BLaER1 (cell line): ENCODE data around the gene PLEKHG2.

Experiments used
- H3K27ac ChIP-seq: shearing (Covaris generic); formaldehyde crosslinking; 2 replicates; pipeline ENCODE4 v1.8.1; 2022
- H3K27me3 ChIP-seq: shearing (Covaris generic); formaldehyde crosslinking; 2 replicates; pipeline ENCODE4 v1.8.1; 2022
- H3K36me3 ChIP-seq: shearing (Covaris generic); formaldehyde crosslinking; 2 replicates; pipeline ENCODE4 v1.8.1; 2022
- H3K4me1 ChIP-seq: shearing (Covaris generic); formaldehyde crosslinking; 2 replicates; pipeline ENCODE4 v1.8.1; 2022
- H3K4me2 ChIP-seq: shearing (Covaris generic); formaldehyde crosslinking; 2 replicates; pipeline ENCODE4 v1.8.1; 2022
- H3K4me3 ChIP-seq: shearing (Covaris generic); formaldehyde crosslinking; 2 replicates; pipeline ENCODE4 v1.8.1; 2022
- H3K9ac ChIP-seq: shearing (Covaris generic); formaldehyde crosslinking; 2 replicates; pipeline ENCODE4 v1.8.1; 2022
- H3K9me3 ChIP-seq: shearing (Covaris generic); formaldehyde crosslinking; 2 replicates; pipeline ENCODE4 v1.8.1; 2022
- H4K20me1 ChIP-seq: shearing (Covaris generic); formaldehyde crosslinking; 2 replicates; pipeline ENCODE4 v1.8.1; 2022
- Cebpa-rat ChIP-seq: shearing (Covaris generic); IDR thresholded peaks from 2 replicates; pipeline ENCODE4 v1.8.1; 2022

PLEKHG2 gene

GRCh38 chr19:39398297-39398864, 14.1 kb upstream of the PLEKHG2 start:
- Histone ChIP-seq H3K36me3 (peaks cover 55% of the 10 kb centered on the region), H3K9me3 (no peaks in the 10 kb centered on the region), H3K27me3 (no peaks in the 10 kb centered on the region), H3K27ac (peak overlapping the region; percentile 78), H4K20me1 (no peaks in the 10 kb centered on the region), H3K4me2 (peak overlapping the region; percentile 65), H3K4me3 (no peak overlapping the region), H3K9ac (peak overlapping the region; percentile 26; the same call in 1 of the 2 replicates), H3K4me1 (peaks cover 54% of the 10 kb centered on the region)
- peak; percentile 46; the same call in 1 of the 2 replicates for TF ChIP-seq Cebpa-rat

DNA sequence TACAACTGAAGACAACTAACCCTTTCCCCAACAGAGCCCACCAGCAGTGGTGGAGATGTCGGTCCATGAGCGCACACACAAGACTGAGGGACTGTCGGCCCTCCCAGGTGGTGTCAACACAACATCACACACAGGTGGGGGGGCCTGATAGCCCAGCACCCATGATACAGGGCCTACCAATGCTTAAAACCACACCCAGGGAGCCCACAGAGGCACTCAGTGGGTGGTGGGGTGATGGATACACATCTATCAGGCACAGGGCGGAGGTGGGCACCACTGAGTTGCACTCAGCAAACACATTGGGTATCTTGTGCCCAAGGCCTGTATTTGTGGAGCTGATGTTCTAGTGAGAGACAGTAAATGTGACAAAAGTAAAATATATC, 12.8 kb upstream of the PLEKHG2 start:
- no peak overlapping the region for H3K27ac ChIP-seq
- H3K4me2 ChIP-seq = peak overlapping the region; percentile 85
- no peaks in the 10 kb centered on the region for H3K27me3 ChIP-seq
- no peaks in the 10 kb centered on the region for H3K9me3 ChIP-seq
- TF ChIP-seq Cebpa-rat = no peak
- no peaks in the 10 kb centered on the region for H4K20me1 ChIP-seq
- no peak overlapping the region for H3K9ac ChIP-seq
- peaks cover 43% of the 10 kb centered on the region for H3K36me3 ChIP-seq
- peaks cover 66% of the 10 kb centered on the region for H3K4me1 ChIP-seq
- no peak overlapping the region for H3K4me3 ChIP-seq

DNA sequence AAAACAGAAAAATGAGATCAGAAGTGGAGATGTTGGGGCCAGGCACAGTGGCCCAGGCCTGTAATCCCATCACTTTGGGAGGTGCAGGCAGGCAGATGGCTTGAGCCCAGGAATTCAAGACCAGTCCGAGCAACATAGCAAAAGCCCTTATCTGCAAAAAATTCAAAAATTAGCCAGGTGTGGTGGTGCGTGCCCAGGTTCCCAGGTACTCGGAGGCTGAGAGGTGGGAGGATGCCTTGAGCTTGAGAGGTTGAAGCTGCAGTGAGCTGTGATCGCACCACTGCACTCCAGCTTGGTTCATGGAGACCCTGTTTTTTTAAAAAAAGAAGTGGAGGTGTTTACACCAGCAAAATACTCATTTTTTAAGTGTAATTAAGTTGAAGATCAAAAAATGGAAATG, 12.4 kb upstream of the PLEKHG2 start:
- no peaks in the 10 kb centered on the region for H4K20me1 ChIP-seq
- H3K4me1 ChIP-seq = peaks cover 70% of the 10 kb centered on the region
- H3K27ac ChIP-seq = no peak overlapping the region
- H3K4me2 ChIP-seq = peak overlapping the region; percentile 85
- no peak overlapping the region for H3K4me3 ChIP-seq
- H3K27me3 ChIP-seq = no peaks in the 10 kb centered on the region
- no peak for TF ChIP-seq Cebpa-rat
- H3K9ac ChIP-seq = no peak overlapping the region
- peaks cover 39% of the 10 kb centered on the region for H3K36me3 ChIP-seq
- no peaks in the 10 kb centered on the region for H3K9me3 ChIP-seq

DNA sequence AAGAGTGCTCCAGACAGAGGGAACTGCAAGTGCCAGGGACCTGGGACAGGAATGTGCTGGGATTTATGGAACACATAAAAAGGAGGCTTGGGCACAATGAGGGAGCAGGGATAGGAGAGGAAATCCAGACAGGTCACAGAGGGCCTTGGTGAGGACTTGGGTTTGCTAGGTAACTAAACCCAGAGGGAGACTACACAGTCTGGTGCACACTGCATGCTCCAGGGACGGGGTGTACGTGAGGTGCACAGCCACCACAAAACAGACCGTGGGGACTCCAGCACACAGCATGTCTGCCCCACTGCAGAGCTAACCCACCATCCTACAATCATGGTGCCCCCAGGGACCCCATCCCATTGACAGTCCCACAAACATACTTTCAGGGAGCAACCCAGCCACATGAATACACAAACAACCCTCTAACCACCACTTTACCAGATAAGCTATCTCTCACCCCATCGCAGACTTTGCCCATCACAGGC, 11.4 kb upstream of the PLEKHG2 start:
- Histone ChIP-seq H3K9me3 (no peaks in the 10 kb centered on the region), H3K4me1 (peaks cover 81% of the 10 kb centered on the region), H3K9ac (peak overlapping the region; percentile 96), H3K36me3 (peaks cover 29% of the 10 kb centered on the region), H3K27me3 (no peaks in the 10 kb centered on the region), H4K20me1 (no peaks in the 10 kb centered on the region), H3K4me3 (0 out of 2 replicates have a peak overlapping the region, but pooled peaks have one; percentile 62), H3K4me2 (peak overlapping the region; percentile 85), H3K27ac (peak overlapping the region; percentile 100)
- TF ChIP-seq Cebpa-rat = no peak

- Histone ChIP-seq H3K36me3 (peaks cover 24% of the 10 kb centered on the region), H3K4me3 (peak overlapping the region; percentile 62), H3K4me1 (peaks cover 83% of the 10 kb centered on the region), H3K9me3 (no peaks in the 10 kb centered on the region), H3K27me3 (no peaks in the 10 kb centered on the region), H3K27ac (peak overlapping the region; percentile 100), H3K4me2 (peak overlapping the region; percentile 85), H4K20me1 (peaks cover under 1% of the 10 kb centered on the region; the same call in 1 of the 2 replicates), H3K9ac (peak overlapping the region; percentile 96)
- TF ChIP-seq Cebpa-rat = no peak
These were observed 10.7 kb upstream of the PLEKHG2 start for GRCh38 chr19:39401549-39402345.

DNA sequence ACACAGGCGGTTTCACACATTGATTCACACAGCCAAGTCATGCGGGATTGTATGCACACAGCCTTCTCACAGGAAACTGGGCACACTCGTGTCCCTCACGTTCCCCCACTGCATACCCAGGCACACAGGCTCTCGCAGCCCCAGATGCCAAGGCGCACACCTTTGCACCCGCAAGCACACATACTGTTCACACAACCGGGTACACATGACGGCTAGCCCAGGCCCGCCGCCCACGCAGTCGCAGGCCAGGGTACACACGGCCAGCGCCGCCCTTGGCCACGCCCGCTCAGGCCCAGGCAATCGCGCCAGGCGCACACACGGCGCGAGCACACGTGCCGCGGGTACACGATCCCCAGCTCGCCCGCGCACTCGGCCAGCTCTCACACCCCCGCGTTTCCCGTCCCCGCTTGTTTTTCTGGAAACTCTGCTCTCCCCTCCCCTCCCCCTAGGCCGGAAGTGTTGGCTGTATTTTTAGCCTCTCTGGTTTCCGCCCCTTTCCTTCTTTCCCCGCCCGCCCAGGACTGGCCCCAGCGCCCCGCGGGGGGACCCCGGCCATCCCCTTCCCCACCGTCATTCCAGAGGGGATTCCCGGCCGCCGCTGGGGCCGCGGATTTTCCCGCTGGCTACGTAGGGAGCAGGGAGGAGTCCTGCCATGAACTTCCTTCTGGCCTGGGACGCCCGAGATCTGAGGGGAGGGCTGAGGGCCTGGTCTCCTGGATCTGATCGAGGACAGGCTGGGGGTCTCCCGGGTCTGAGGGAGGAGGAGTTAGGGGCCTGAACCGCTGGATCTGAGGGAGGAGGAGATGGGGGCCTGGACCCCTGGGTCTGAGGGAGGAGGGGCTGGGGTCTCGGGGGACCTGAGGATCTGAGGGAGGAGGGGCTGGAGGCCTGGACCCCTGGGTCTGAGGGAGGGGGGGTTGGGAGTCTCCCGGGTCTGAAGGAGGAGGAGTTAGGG, 9.8 kb upstream of the PLEKHG2 start:
- Histone ChIP-seq H3K36me3 (peaks cover 17% of the 10 kb centered on the region), H4K20me1 (peaks cover 9% of the 10 kb centered on the region), H3K4me2 (peak overlapping the region; percentile 85), H3K27ac (peak overlapping the region; percentile 100), H3K4me3 (peak overlapping the region; percentile 62), H3K4me1 (peaks cover 76% of the 10 kb centered on the region), H3K27me3 (no peaks in the 10 kb centered on the region), H3K9ac (peak overlapping the region; percentile 96), H3K9me3 (no peaks in the 10 kb centered on the region)
- TF ChIP-seq Cebpa-rat = no peak

- Histone ChIP-seq H3K4me2 (peak overlapping the region; percentile 85), H3K9me3 (no peaks in the 10 kb centered on the region), H3K27ac (peak overlapping the region; percentile 100), H3K4me1 (peaks cover 72% of the 10 kb centered on the region), H3K4me3 (peak overlapping the region; percentile 62), H4K20me1 (peaks cover 19% of the 10 kb centered on the region), H3K9ac (peak overlapping the region; percentile 96), H3K36me3 (peaks cover 21% of the 10 kb centered on the region), H3K27me3 (no peaks in the 10 kb centered on the region)
- no peak for TF ChIP-seq Cebpa-rat
These were observed 8.8 kb upstream of the PLEKHG2 start for GRCh38 chr19:39403331-39404312.

- TF ChIP-seq Cebpa-rat = no peak
- Histone ChIP-seq H3K36me3 (peaks cover 12% of the 10 kb centered on the region), H3K4me1 (peaks cover 74% of the 10 kb centered on the region), H3K27ac (peak overlapping the region; percentile 68), H3K4me3 (peak overlapping the region; percentile 89), H4K20me1 (peaks cover 27% of the 10 kb centered on the region), H3K9me3 (no peaks in the 10 kb centered on the region), H3K4me2 (peak overlapping the region; percentile 85), H3K27me3 (no peaks in the 10 kb centered on the region), H3K9ac (peak overlapping the region; percentile 60)
These were observed 7.1 kb upstream of the PLEKHG2 start for GRCh38 chr19:39405261-39405957.
